ENCODE data around the gene RIPK4.
"Not testable (repeated sequence)": the region's sequence is repeated elsewhere in the genome, so short reads cannot be mapped to it uniquely, and the experiment has no call there.

Gene RIPK4

GRCh38 chr21:41737651-41738324 lies 29.1 kb downstream of the RIPK4 start:
- DNase-seq (ENCODE audit: low read depth): no peak

- no peak for DNase-seq (ENCODE audit: low read depth)
Measured at GRCh38 chr21:41736423-41736822, 30.4 kb downstream of the RIPK4 start.

- no peak for DNase-seq (ENCODE audit: low read depth)
Measured at GRCh38 chr21:41733951-41734689, 32.7 kb downstream of the RIPK4 start.

- DNase-seq (ENCODE audit: low read depth): no peak
Measured at GRCh38 chr21:41731081-41731480, 35.8 kb downstream of the RIPK4 start.

GRCh38 chr21:41730367-41730765 lies 36.5 kb downstream of the RIPK4 start:
- DNase-seq (ENCODE audit: low read depth): no peak

- no peak for DNase-seq (ENCODE audit: low read depth)
Measured at GRCh38 chr21:41729701-41730366, 37.0 kb downstream of the RIPK4 start.

- no peak for DNase-seq (ENCODE audit: low read depth)
Measured at GRCh38 chr21:41727784-41728763, 38.8 kb downstream of the RIPK4 start.

GRCh38 chr21:41726970-41727783 lies 39.7 kb downstream of the RIPK4 start:
- DNase-seq (ENCODE audit: low read depth): peak; percentile 49

- no peak for DNase-seq (ENCODE audit: low read depth)
Measured at GRCh38 chr21:41726630-41726969, 40.3 kb downstream of the RIPK4 start.

- no peak for DNase-seq (ENCODE audit: low read depth)
Measured at GRCh38 chr21:41726058-41726558, 40.7 kb downstream of the RIPK4 start.

GRCh38 chr21:41725421-41726031 lies 41.3 kb downstream of the RIPK4 start:
- no peak for DNase-seq (ENCODE audit: low read depth)

GRCh38 chr21:41723835-41724234 lies 43.0 kb downstream of the RIPK4 start:
- DNase-seq (ENCODE audit: low read depth): not testable (repeated sequence)

- no peak for DNase-seq (ENCODE audit: low read depth)
Measured at GRCh38 chr21:41722052-41723018, 44.5 kb downstream of the RIPK4 start.

- no peak for DNase-seq (ENCODE audit: low read depth)
Measured at GRCh38 chr21:41720250-41720649, 46.6 kb downstream of the RIPK4 start.

- DNase-seq (ENCODE audit: low read depth): no peak
Measured at GRCh38 chr21:41719691-41720090, 47.2 kb downstream of the RIPK4 start.

GRCh38 chr21:41717573-41718330 lies 49.1 kb downstream of the RIPK4 start:
- DNase-seq (ENCODE audit: low read depth): no peak

- no peak for DNase-seq (ENCODE audit: low read depth)
Measured at GRCh38 chr21:41716751-41717150, 50.1 kb downstream of the RIPK4 start.

GRCh38 chr21:41715649-41716281 lies 51.1 kb downstream of the RIPK4 start:
- no peak for DNase-seq (ENCODE audit: low read depth)
